ENCODE data around the gene LEMD3. TPM values are rescaled to one million over a fixed set of nuclear protein-coding genes. Genes with fewer than 3 reads are reported as not detected.

LEMD3 gene
- total RNA-seq, 1 donor from 2014 or later = 13.5 TPM

DNA sequence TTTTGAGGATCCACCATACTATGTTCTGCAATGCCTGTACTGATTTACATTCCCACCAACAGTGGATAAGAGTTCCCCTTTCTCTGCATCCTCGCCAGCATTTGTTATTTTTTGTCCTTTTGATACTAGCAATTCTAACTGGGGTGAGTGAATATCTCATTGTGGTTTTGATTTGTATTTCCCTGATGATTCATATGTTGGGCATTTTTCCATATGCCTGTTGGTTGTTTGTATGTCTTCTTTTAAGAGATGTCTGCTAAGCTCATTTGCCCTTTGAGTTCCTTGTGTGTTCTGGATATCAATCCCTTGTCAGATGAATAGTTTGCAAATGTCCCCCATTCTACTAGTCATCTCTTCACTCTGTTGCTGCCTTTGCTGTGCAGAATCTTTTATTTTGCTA is 60.1 kb downstream of the LEMD3 start:
- no peak for DNase-seq
- TF ChIP-seq, protein P1, sequence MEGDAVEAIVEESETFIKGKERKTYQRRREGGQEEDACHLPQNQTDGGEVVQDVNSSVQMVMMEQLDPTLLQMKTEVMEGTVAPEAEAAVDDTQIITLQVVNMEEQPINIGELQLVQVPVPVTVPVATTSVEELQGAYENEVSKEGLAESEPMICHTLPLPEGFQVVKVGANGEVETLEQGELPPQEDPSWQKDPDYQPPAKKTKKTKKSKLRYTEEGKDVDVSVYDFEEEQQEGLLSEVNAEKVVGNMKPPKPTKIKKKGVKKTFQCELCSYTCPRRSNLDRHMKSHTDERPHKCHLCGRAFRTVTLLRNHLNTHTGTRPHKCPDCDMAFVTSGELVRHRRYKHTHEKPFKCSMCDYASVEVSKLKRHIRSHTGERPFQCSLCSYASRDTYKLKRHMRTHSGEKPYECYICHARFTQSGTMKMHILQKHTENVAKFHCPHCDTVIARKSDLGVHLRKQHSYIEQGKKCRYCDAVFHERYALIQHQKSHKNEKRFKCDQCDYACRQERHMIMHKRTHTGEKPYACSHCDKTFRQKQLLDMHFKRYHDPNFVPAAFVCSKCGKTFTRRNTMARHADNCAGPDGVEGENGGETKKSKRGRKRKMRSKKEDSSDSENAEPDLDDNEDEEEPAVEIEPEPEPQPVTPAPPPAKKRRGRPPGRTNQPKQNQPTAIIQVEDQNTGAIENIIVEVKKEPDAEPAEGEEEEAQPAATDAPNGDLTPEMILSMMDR (IDR thresholded peaks at IDR 0.05; ENCODE audit: borderline replicate concordance) = no peak
- peaks cover 18% of the 10 kb centered on the region for H3K36me3 ChIP-seq
- H3K9me3 ChIP-seq (replicated peaks) = peaks cover 30% of the 10 kb centered on the region
- intact Hi-C loops (cut with micrococcal nuclease) = loop anchor here (10.0 kb wide), 1 partner anchor 55 kb away; no protein-coding TSS in a partner anchor
- H3K27me3 ChIP-seq (ENCODE audit: low read depth) = no peaks in the 10 kb centered on the region
- H3K4me3 ChIP-seq = no peak overlapping the region
- H3K4me1 ChIP-seq = peaks cover 5% of the 10 kb centered on the region
- H3K27ac ChIP-seq (replicated peaks) = no peak overlapping the region

DNA sequence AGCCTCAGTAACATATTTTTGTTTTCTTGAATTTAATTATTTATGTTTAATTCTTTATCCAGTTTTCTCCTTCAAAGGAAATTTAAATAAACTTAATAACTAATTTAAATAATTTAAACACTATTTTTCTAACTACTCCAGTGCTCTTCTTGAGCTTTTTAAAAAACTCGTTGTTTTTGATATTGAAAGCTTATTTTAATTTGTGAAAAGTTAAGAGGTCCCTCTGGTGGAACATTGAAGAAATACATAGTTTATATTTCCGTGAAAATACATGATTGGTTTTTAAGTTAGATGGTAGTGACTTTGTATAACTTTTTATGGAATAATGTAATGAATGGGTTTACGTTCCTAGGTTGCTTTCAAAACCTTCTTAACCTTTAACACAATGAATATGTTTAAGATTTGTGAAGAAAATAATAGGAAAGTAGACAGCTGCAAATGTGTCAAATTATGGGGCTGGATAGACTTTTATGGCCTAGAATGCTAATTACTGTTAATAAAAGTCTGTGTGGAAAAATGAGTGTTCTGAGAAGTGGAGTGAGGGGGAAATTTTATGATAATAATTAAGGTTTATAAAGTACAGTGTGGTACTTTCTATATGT is 63.2 kb downstream of the LEMD3 start:
- intact Hi-C loops (cut with micrococcal nuclease) = loop anchor here (10.0 kb wide), 1 partner anchor 338 kb away; no protein-coding TSS in a partner anchor
- H3K36me3 ChIP-seq = peaks cover 18% of the 10 kb centered on the region

DNA sequence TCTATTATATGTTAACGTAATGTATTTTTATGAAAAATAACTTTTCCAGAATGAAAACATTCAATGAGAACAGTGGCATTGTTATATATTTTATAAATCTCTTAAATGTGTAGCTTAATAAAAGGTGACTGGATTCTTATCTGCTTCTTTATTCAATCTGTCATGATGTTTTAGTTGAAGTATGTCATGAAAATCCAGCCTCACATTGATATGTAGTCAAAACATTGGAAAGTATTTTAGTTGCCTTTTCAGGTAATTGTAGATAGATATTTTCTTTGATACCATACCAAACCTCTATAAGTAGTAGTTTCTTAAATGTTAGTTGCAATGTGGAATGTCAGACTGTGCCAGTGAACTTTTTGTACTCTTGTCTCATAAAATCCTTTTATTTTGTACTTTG is 67.8 kb downstream of the LEMD3 start:
- no peak for DNase-seq
- H3K4me1 ChIP-seq = peaks cover 2% of the 10 kb centered on the region
- H3K4me3 ChIP-seq = no peak overlapping the region
- H3K27me3 ChIP-seq (ENCODE audit: low read depth) = no peaks in the 10 kb centered on the region
- no peak overlapping the region for H3K27ac ChIP-seq (replicated peaks)
- H3K9me3 ChIP-seq (replicated peaks) = no peaks in the 10 kb centered on the region
- TF ChIP-seq, protein P1 (IDR thresholded peaks at IDR 0.05; ENCODE audit: borderline replicate concordance) = no peak
- intact Hi-C loops (cut with micrococcal nuclease) = loop anchor here (10.0 kb wide), 1 partner anchor 342 kb away; no protein-coding TSS in a partner anchor
- peaks cover 25% of the 10 kb centered on the region for H3K36me3 ChIP-seq

More for the DNA sequence above, 63.2 kb downstream of the LEMD3 start:
- TF ChIP-seq, protein P1 (IDR thresholded peaks at IDR 0.05; ENCODE audit: borderline replicate concordance) = peak; percentile 61
- Histone ChIP-seq H3K27ac (replicated peaks) (no peak overlapping the region), H3K4me1 (peaks cover 5% of the 10 kb centered on the region), H3K27me3 (ENCODE audit: low read depth) (no peaks in the 10 kb centered on the region), H3K4me3 (no peak overlapping the region), H3K9me3 (replicated peaks) (peaks cover 24% of the 10 kb centered on the region)
- no peak for DNase-seq

DNA sequence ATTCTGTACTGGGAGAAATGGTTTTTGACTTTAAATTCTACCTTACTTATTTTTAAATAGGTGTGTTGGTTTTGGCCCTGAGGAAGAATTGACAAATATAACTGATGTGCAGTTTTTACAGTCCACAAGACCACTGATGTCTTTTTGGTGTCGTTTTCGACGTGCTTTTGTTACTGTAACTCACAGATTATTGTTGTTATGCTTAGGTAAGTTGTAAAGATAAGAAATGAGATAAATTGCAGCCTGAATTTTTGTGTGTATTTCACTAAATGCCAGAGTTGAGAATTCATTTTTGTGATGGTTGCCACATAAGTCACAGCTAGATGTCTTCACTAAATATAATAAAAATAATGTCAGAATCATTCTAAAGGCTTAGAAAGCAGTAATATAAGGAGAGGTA is 69.2 kb downstream of the LEMD3 start:
- Histone ChIP-seq H3K36me3 (peaks cover 38% of the 10 kb centered on the region), H3K27ac (replicated peaks) (no peak overlapping the region), H3K4me1 (no peaks in the 10 kb centered on the region), H3K27me3 (ENCODE audit: low read depth) (no peaks in the 10 kb centered on the region), H3K4me3 (no peak overlapping the region), H3K9me3 (replicated peaks) (no peaks in the 10 kb centered on the region)
- intact Hi-C loops (cut with micrococcal nuclease) = loop anchor here (10.0 kb wide), 1 partner anchor 344 kb away; no protein-coding TSS in a partner anchor
- DNase-seq = no peak
- TF ChIP-seq, protein P1 (IDR thresholded peaks at IDR 0.05; ENCODE audit: borderline replicate concordance) = no peak

DNA sequence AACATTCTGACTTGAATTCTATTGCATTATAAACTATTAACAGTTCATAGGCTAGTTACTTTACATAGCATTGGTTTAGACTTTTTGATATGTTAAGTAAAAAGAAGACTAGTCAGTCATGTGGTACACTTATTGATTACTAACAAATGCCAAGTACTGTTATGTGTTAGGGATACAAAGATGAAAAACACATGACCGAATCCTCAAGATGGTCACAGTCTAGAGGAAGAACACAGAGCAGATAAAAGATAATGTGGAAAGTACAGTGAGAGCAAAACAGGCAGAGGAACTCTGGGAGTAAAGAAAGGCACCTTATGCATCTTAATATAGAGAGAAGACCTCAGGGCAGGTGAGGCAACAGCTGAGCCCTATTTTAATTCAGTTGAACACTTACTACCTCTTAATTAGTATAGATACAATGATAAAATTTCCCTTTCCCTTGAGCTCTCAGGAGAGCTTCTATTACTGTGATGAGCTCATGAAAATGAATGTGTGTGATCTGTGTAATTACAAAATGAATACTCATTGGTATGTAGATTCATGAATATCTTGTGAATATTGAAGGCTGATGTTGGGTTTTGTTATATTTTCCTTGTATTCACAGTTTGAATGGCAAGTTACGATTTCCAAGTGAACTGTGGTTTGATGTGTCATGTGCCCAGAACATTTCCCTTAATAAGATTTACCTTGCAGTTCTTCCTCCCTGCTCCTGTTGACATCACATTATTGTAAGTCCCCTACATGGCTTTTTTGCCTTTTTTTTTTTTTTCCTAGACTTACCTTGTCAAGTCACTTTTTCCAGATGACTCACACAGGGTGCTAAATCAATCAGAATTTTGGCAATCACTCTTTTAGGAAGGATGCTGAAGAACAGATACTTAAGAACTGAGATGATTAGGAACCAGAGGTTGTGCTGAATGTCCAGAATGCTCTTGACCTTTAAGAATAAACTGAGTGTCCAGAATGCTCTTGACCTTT is 79.6 kb downstream of the LEMD3 start:
- TF ChIP-seq, protein P1 (IDR thresholded peaks at IDR 0.05; ENCODE audit: borderline replicate concordance) = no peak
- H3K9me3 ChIP-seq (replicated peaks) = no peaks in the 10 kb centered on the region
- H3K27ac ChIP-seq (replicated peaks) = no peak overlapping the region
- DNase-seq = no peak
- H3K36me3 ChIP-seq = peaks cover 30% of the 10 kb centered on the region
- intact Hi-C loops (cut with micrococcal nuclease) = no loop called here
- no peak overlapping the region for H3K4me3 ChIP-seq
- H3K4me1 ChIP-seq = no peaks in the 10 kb centered on the region
- H3K27me3 ChIP-seq (ENCODE audit: low read depth) = no peaks in the 10 kb centered on the region

All from left ventricle myocardium inferior (tissue), 1 donor.